ENCODE measurements around the gene EGFL7. TPM values are rescaled to one million over a fixed set of nuclear protein-coding genes. Genes with fewer than 3 reads are reported as not detected.

EGFL7 gene
- total RNA-seq, 1 donor from 2014 or later = 56.2 TPM

DNA sequence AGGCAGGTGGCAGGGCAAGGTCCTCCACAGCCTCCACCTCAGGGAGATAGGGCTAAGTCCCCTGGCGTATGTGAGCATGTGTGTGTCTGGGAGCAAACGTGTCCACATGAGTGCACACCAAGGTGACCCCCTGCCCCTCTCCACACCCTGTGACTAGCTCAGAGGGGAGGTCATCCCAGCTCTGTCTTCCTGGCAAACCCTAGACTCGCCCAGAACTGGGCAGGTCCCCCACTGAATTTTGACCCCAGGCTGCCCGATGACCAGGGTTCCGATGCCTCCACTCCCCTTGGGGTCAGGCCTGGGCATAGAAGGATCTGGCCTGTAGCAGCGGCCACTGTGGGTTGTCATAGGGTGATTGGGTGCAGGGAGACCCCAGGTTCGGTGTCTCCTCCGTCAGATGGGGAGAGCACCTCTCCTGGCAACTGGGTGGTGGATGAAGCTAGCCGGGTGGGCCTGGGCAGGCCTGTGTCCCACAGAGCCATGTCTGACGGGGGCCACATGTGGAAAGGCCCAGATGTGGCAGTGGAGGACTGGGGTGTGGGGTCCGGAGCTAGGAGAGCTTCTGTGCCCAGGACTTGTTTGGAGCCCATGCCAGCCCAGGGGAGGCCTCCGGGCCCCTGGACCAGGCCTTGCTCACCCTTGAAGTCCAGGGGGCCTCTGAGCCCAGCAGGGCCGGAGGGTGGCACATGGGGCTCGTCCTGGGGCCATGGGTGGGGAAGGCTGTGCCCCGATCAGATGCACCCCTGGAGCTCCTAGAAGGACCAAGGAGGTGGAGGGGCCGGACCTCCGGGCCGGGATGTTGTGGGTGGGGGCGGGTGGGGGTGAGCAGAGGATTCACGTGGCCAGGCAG is 55.9 kb downstream of the EGFL7 start:
- no peak for DNase-seq (ENCODE audit: low read depth)
- TF ChIP-seq, protein P1, sequence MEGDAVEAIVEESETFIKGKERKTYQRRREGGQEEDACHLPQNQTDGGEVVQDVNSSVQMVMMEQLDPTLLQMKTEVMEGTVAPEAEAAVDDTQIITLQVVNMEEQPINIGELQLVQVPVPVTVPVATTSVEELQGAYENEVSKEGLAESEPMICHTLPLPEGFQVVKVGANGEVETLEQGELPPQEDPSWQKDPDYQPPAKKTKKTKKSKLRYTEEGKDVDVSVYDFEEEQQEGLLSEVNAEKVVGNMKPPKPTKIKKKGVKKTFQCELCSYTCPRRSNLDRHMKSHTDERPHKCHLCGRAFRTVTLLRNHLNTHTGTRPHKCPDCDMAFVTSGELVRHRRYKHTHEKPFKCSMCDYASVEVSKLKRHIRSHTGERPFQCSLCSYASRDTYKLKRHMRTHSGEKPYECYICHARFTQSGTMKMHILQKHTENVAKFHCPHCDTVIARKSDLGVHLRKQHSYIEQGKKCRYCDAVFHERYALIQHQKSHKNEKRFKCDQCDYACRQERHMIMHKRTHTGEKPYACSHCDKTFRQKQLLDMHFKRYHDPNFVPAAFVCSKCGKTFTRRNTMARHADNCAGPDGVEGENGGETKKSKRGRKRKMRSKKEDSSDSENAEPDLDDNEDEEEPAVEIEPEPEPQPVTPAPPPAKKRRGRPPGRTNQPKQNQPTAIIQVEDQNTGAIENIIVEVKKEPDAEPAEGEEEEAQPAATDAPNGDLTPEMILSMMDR (IDR thresholded peaks at IDR 0.05; ENCODE audit: insufficient read depth, low read length, poor library complexity, severe bottlenecking) = no peak
- H3K4me3 ChIP-seq (ENCODE audit: low read depth, low read length) = no peak overlapping the region
- H3K36me3 ChIP-seq (ENCODE audit: control insufficient read depth, insufficient read depth, low read length) = no peaks in the 10 kb centered on the region
- peaks cover 2% of the 10 kb centered on the region for H3K27me3 ChIP-seq (ENCODE audit: control insufficient read depth, insufficient read depth, low read length)

DNA sequence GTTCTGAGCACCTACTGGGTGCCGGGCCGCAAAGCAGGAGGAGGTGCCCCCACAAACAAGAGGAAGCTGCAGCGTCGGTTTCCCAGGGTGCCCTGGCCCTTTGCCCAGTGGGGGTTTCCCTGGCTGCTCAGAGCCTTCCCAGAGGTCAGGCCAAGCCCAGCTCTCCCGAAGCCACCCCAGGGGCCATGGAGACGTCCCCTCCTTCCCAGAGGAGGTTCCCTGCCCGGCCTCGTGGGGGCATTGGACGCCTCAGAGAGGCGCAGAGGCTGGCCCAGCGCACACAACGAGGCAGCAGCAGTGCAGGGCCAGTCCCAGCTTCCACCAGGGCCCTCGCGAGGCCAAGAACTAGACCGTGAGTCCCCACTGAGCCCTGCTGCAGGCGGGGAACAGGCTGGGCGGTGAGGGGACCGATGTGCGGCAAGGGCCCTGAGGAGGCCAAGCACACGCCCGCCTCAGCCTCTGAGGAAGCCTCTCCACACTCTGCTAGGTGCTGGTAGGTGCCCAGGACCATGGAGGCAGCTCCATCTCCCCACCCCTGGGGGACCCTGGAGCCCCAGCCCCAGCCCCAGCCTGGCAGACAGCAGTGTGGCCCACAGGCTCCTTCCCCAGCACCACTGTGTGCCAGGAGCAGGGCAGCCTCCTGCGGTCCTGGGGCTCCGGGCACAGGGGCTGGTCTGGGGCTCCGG is 56.6 kb downstream of the EGFL7 start:
- H3K36me3 ChIP-seq (ENCODE audit: control insufficient read depth, insufficient read depth, low read length) = no peaks in the 10 kb centered on the region
- H3K4me3 ChIP-seq (ENCODE audit: low read depth, low read length) = no peak overlapping the region
- DNase-seq (ENCODE audit: low read depth) = no peak
- TF ChIP-seq, protein P1 (IDR thresholded peaks at IDR 0.05; ENCODE audit: insufficient read depth, low read length, poor library complexity, severe bottlenecking) = no peak
- H3K27me3 ChIP-seq (ENCODE audit: control insufficient read depth, insufficient read depth, low read length) = no peaks in the 10 kb centered on the region

DNA sequence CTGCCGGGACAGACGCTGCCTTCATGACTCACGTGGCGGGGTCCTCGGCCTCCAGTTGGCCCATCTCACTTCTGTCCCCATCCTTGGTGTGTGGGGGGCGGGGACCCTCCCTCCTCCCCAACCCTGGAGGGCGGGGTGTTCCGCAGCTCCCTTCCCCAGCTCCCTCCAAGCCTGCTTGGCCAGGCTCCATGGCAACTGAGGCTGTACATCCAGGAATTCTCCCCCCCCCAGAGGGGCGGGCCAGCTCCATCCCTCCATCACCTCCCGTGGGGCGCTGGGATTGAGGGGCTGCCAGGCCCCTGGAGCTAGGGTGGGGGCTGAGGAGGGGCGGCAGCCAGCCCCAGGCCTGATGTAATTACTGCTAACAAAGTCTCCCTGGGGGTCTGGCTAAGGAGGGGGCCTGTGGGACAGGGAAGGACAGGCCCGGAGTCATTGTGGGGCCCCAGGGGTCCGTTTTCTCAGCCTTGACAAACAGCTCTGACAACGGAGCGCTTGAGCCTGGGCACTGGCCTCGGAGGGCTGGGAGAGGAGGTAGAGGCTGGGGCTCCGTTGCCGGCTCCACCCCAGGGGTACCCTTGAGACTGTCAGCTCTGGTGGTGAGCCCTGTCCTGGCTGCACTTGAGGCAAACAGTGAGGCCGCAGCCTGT is 57.7 kb downstream of the EGFL7 start:
- DNase-seq (ENCODE audit: low read depth) = no peak
- TF ChIP-seq, protein P1 (IDR thresholded peaks at IDR 0.05; ENCODE audit: insufficient read depth, low read length, poor library complexity, severe bottlenecking) = no peak
- Histone ChIP-seq H3K36me3 (ENCODE audit: control insufficient read depth, insufficient read depth, low read length) (no peaks in the 10 kb centered on the region), H3K27me3 (ENCODE audit: control insufficient read depth, insufficient read depth, low read length) (no peaks in the 10 kb centered on the region), H3K4me3 (ENCODE audit: low read depth, low read length) (no peak overlapping the region)

DNA sequence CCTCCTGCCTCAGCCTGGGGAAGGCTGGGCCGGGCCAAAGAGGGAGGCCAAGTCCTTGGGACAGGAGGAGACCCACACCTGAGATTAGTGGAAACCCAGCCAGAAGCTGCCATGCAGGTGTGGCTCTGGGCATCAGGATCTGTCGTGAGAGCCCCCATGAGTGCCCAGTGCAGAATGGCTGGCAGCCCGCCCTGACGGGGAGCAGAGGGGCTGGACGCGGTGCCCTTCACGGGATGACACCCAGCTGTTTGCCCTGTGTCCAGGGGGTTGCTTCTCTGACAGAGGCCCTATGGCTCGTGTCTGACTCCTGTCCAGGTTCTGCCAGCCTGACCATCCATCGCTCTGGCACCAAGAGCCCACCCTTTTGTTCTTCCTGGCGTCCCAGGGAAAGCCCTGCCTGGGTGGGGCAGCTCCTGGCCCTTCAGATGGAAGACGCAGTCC is 58.2 kb downstream of the EGFL7 start:
- no peak for DNase-seq (ENCODE audit: low read depth)
- no peaks in the 10 kb centered on the region for H3K27me3 ChIP-seq (ENCODE audit: control insufficient read depth, insufficient read depth, low read length)

DNA sequence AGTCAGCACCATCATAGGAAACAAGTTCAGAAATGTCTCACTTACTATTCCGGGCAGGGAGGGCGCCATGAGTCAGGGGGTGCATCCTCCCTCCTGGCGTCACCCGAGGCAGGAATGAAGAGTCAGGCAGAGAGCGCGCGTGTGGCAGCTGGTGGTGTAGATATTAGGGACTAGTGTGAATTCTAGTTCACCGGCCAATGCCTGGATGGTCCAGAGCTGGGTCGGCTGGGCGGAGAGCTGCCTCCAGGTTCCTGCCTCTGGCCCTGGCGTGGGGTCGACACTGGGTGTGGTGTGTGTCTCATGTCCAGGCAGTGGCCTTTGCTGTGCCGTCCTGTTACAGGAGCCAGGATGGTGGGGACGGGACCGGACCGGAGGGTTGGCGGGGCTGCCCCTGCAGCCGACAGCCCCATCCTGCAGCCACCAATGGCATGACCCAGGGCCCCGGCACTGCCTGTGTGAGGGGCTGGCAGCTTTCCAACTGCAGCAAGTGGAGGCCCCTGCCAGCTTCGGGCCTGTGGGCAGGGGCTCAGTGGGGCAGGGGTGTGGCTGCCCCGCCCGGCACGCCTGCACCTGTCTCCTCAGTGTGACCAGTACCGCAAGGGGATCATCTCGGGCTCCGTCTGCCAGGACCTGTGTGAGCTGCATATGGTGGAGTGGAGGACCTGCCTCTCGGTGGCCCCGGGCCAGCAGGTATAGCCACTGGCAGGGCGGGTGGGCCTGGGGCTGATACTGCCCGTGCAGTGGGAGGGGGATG is 58.8 kb downstream of the EGFL7 start:
- Histone ChIP-seq H3K27me3 (ENCODE audit: control insufficient read depth, insufficient read depth, low read length) (no peaks in the 10 kb centered on the region), H3K4me3 (ENCODE audit: low read depth, low read length) (no peak overlapping the region), H3K36me3 (ENCODE audit: control insufficient read depth, insufficient read depth, low read length) (no peaks in the 10 kb centered on the region)
- no peak for DNase-seq (ENCODE audit: low read depth)
- TF ChIP-seq, protein P1 (IDR thresholded peaks at IDR 0.05; ENCODE audit: insufficient read depth, low read length, poor library complexity, severe bottlenecking) = no peak

More for the DNA sequence above, 58.2 kb downstream of the EGFL7 start:
- H3K4me3 ChIP-seq (ENCODE audit: low read depth, low read length) = no peak overlapping the region
- TF ChIP-seq, protein P1 (IDR thresholded peaks at IDR 0.05; ENCODE audit: insufficient read depth, low read length, poor library complexity, severe bottlenecking) = no peak
- no peaks in the 10 kb centered on the region for H3K36me3 ChIP-seq (ENCODE audit: control insufficient read depth, insufficient read depth, low read length)

All from kidney epithelial cell (primary cell).